H1 (cell line): ENCODE results near the gene HAT1. TPM values are rescaled to one million over a fixed set of nuclear protein-coding genes. Genes with fewer than 3 reads are reported as not detected.

Experiments used
- CTCF ChIA-PET: fragments of 300-600 bp; sonication (Branson Sonifier 250); formaldehyde crosslinking; loops from one replicate; lab custom pipeline; 2021; ENCODE audit not compliant: partially characterized antibody; lab: Charles Lee
- POLR2A ChIA-PET: fragments of 300-600 bp; sonication (Branson Sonifier 250); formaldehyde crosslinking; loops from one replicate; lab custom pipeline; 2021; ENCODE audit warnings: inconsistent platforms; ENCODE audit not compliant: partially characterized antibody; lab: Charles Lee
- DNase-seq, 2 experiments: peaks; one replicate each; pipeline versions ENCODE4 v3.0.0 to v3.0.0-alpha.2; 2010 to 2022; ENCODE audit warnings: low spot score in 2 of 2, low read depth in 1 of 2, mixed read lengths in 1 of 2
- FAIRE-seq: peaks from 2 replicates; lab custom pipeline; 2011; peaks lifted over from hg19 to GRCh38; lab: Jason Lieb, UNC
- H2AFZ ChIP-seq: 2 replicates; pipeline ENCODE4 v1.8.1; 2012; ENCODE audit warnings: low read length, inconsistent platforms
- H2AK5ac ChIP-seq: 2 replicates; pipeline ENCODE4 v1.6.1; 2013; ENCODE audit warnings: low read depth, low read length
- H2BK120ac ChIP-seq: replicated peaks from 2 replicates; pipeline ENCODE3; 2013; ENCODE audit warnings: low read depth, low read length, inconsistent platforms
- H2BK12ac ChIP-seq: 2 replicates; pipeline ENCODE4 v1.6.1; 2013; ENCODE audit warnings: low read depth, low read length
- H2BK15ac ChIP-seq: 2 replicates; pipeline ENCODE4 v1.6.1; 2013; ENCODE audit warnings: low read length
- H2BK20ac ChIP-seq: 2 replicates; pipeline ENCODE4 v1.6.1; 2013; ENCODE audit warnings: low read length
- H2BK5ac ChIP-seq: 2 replicates; pipeline ENCODE4 v1.6.1; 2013; ENCODE audit warnings: low read depth, low read length
- H3K14ac ChIP-seq: 2 replicates; pipeline ENCODE4 v1.6.1; 2013; ENCODE audit warnings: inconsistent platforms; ENCODE audit not compliant: insufficient read length
- H3K18ac ChIP-seq: 2 replicates; pipeline ENCODE4 v1.6.1; 2013; ENCODE audit warnings: low read length; ENCODE audit errors: extremely low read depth
- H3K23ac ChIP-seq: 2 replicates; pipeline ENCODE4 v1.6.1; 2013; ENCODE audit warnings: inconsistent platforms; ENCODE audit not compliant: insufficient read length
- H3K23me2 ChIP-seq: 2 replicates; pipeline ENCODE4 v1.6.1; 2013; ENCODE audit warnings: low read depth, low read length
- H3K27ac ChIP-seq: 2 replicates; pipeline ENCODE4 v1.6.1; 2011; ENCODE audit warnings: low read depth, low read length, inconsistent platforms
- H3K27me3 ChIP-seq, 4 experiments: replicated peaks in 1 of 4; 1 replicate in 1 of 4; 2 replicates in 3 of 4; pipeline versions ENCODE4 v1.6.1 to v1.8.1; 2011 to 2013; ENCODE audit warnings: low read length in 3 of 4, mild to moderate bottlenecking in 3 of 4, inconsistent platforms in 2 of 4, mixed read lengths in 2 of 4, moderate library complexity in 1 of 4; ENCODE audit not compliant: control insufficient read depth in 3 of 4, insufficient read depth in 3 of 4; ENCODE audit errors: extremely low read depth in 1 of 4
- H3K36me3 ChIP-seq, 4 experiments: 2 replicates each; pipeline versions ENCODE4 v1.6.1 to v1.8.1; 2011 to 2013; ENCODE audit warnings: mild to moderate bottlenecking in 4 of 4, low read length in 3 of 4, moderate library complexity in 2 of 4, control low read depth in 1 of 4, inconsistent platforms in 1 of 4; ENCODE audit not compliant: insufficient read depth in 4 of 4, control insufficient read depth in 2 of 4
- H3K4ac ChIP-seq: replicated peaks from 2 replicates; pipeline ENCODE3; 2013; ENCODE audit warnings: low read length, low read depth, mixed read lengths, inconsistent platforms; ENCODE audit not compliant: insufficient read length
- H3K4me1 ChIP-seq, 4 experiments: replicated peaks in 1 of 4; 1 replicate in 1 of 4; 2 replicates in 3 of 4; pipeline versions ENCODE4 v1.6.1 to v1.8.1; 2011 to 2013; ENCODE audit warnings: low read length in 3 of 4, inconsistent platforms in 2 of 4, mixed read lengths in 1 of 4; ENCODE audit not compliant: insufficient read depth in 4 of 4, control insufficient read depth in 3 of 4
- H3K4me2 ChIP-seq, 2 experiments: 2 replicates each; pipeline versions ENCODE4 v1.6.1 to v1.8.1; 2011 to 2013; ENCODE audit warnings: low read depth in 2 of 2, low read length in 2 of 2, control low read depth in 1 of 2, inconsistent platforms in 1 of 2, mild to moderate bottlenecking in 1 of 2; ENCODE audit not compliant: insufficient read depth in 1 of 2
- H3K4me3 ChIP-seq, 4 experiments: fragments of 200-600, 300-600 bp in 1 of 4; sonication (generic), shearing (Covaris generic), sonication (Bioruptor Twin) in 1 of 4; 2 replicates each; pipeline versions ENCODE4 v1.5.1 to v1.8.1; 2011 to 2016; ENCODE audit warnings: low read length in 4 of 4, low read depth in 3 of 4, control low read depth in 2 of 4, inconsistent platforms in 2 of 4, mild to moderate bottlenecking in 2 of 4, mixed read lengths in 1 of 4, moderate library complexity in 1 of 4; ENCODE audit not compliant: insufficient read depth in 2 of 4; ENCODE audit errors: extremely low read depth in 1 of 4
- H3K56ac ChIP-seq: replicated peaks from 2 replicates; pipeline ENCODE3; 2013; ENCODE audit warnings: low read depth, mild to moderate bottlenecking, mixed read lengths, low read length, inconsistent platforms; ENCODE audit not compliant: insufficient read length
- H3K79me1 ChIP-seq: 2 replicates; pipeline ENCODE4 v1.6.1; 2013; ENCODE audit warnings: low read depth, low read length, control low read depth
- H3K79me2 ChIP-seq, 2 experiments: 2 replicates each; pipeline versions ENCODE4 v1.6.1 to v1.8.1; 2012 to 2013; ENCODE audit warnings: low read length in 2 of 2, mild to moderate bottlenecking in 2 of 2, inconsistent platforms in 1 of 2; ENCODE audit not compliant: insufficient read depth in 2 of 2, control insufficient read depth in 1 of 2
- H3K9ac ChIP-seq, 4 experiments: replicated peaks in 1 of 4; 1 replicate in 1 of 4; 2 replicates in 3 of 4; pipeline versions ENCODE4 v1.6.1 to v1.8.1; 2011 to 2013; ENCODE audit warnings: low read depth in 3 of 4, low read length in 3 of 4, control low read depth in 2 of 4, mild to moderate bottlenecking in 2 of 4, moderate library complexity in 2 of 4, inconsistent platforms in 1 of 4; ENCODE audit errors: extremely low read depth in 1 of 4
- H3K9me3 ChIP-seq, 2 experiments: 2 replicates each; pipeline versions ENCODE4 v1.6.1 to v1.8.1; 2012 to 2013; ENCODE audit warnings: mild to moderate bottlenecking in 2 of 2, moderate library complexity in 2 of 2, control low read depth in 1 of 2, inconsistent platforms in 1 of 2, low read depth in 1 of 2, low read length in 1 of 2, mixed read lengths in 1 of 2; ENCODE audit not compliant: insufficient read depth in 2 of 2
- H4K20me1 ChIP-seq, 2 experiments: replicated peaks in 1 of 2; 2 replicates each; pipeline versions ENCODE3 to v1.8.1; 2011 to 2013; ENCODE audit warnings: inconsistent platforms in 2 of 2, low read length in 2 of 2, mild to moderate bottlenecking in 1 of 2; ENCODE audit not compliant: insufficient read depth in 2 of 2, control insufficient read depth in 1 of 2
- H4K5ac ChIP-seq: 2 replicates; pipeline ENCODE4 v1.6.1; 2013; ENCODE audit warnings: low read length, low read depth, mixed read lengths, inconsistent platforms; ENCODE audit not compliant: insufficient read length
- H4K8ac ChIP-seq: 2 replicates; pipeline ENCODE4 v1.8.0; 2013; ENCODE audit warnings: mild to moderate bottlenecking, moderate library complexity, low read length, inconsistent platforms; ENCODE audit not compliant: insufficient read depth; ENCODE audit errors: extremely low read depth
- H4K91ac ChIP-seq: replicated peaks from 2 replicates; pipeline ENCODE3; 2013; ENCODE audit warnings: low read length, mixed read lengths, inconsistent platforms; ENCODE audit not compliant: insufficient read length
- ATF3 ChIP-seq: IDR thresholded peaks from 2 replicates; pipeline ENCODE4 v1.6.1; 2011; ENCODE audit warnings: low read depth, mild to moderate bottlenecking, low read length; ENCODE audit not compliant: insufficient read depth
- BACH1 ChIP-seq: IDR thresholded peaks from 2 replicates; pipeline ENCODE4 v1.6.1; 2012; ENCODE audit warnings: low read length, improper control_type of control experiment
- CBX8 ChIP-seq: fragments of 300-800, 300-1000 bp; sonication (generic); IDR thresholded peaks from 2 replicates; pipeline ENCODE4 v1.7.1; 2016; ENCODE audit warnings: low read depth, low read length, borderline replicate concordance
- E2F6 ChIP-seq: IDR thresholded peaks from 2 replicates; pipeline ENCODE4 v1.6.1; 2012; ENCODE audit warnings: inconsistent platforms
- GTF2F1 ChIP-seq: IDR thresholded peaks from 2 replicates; pipeline ENCODE4 v1.6.1; 2012; ENCODE audit warnings: low read depth, low read length, improper control_type of control experiment, borderline replicate concordance
- HDAC2 ChIP-seq, 2 experiments: fragments of 300-600 bp in 1 of 2; sonication (generic) in 1 of 2; IDR thresholded peaks; 2 replicates each; pipeline ENCODE4 v1.6.1; 2011 to 2012; ENCODE audit warnings: low read depth in 2 of 2, low read length in 2 of 2, mild to moderate bottlenecking in 2 of 2, moderate library complexity in 2 of 2, borderline replicate concordance in 1 of 2, inconsistent platforms in 1 of 2
- MAX ChIP-seq: IDR thresholded peaks from 2 replicates; pipeline ENCODE4 v1.6.1; 2012; ENCODE audit warnings: inconsistent platforms
- RNF2 ChIP-seq: fragments of 200-900, 300-1000 bp; sonication (generic); IDR thresholded peaks from 2 replicates; pipeline ENCODE4 v1.7.1; 2016; ENCODE audit warnings: borderline replicate concordance, low read depth, mild to moderate bottlenecking, antibody characterized with exemption, low read length; ENCODE audit not compliant: poor library complexity, severe bottlenecking; ENCODE audit errors: missing control alignments
- TAF7 ChIP-seq: optimal IDR thresholded peaks from 2 replicates; pipeline ENCODE3; 2011; ENCODE audit warnings: low read depth, mild to moderate bottlenecking, inconsistent platforms, low read length, moderate library complexity, borderline replicate concordance
- TCF12 ChIP-seq: IDR thresholded peaks from 2 replicates; pipeline ENCODE4 v1.6.1; 2011; ENCODE audit warnings: low read depth, mild to moderate bottlenecking, low read length
- TEAD4 ChIP-seq: IDR thresholded peaks from 2 replicates; pipeline ENCODE4 v1.6.1; 2012; ENCODE audit warnings: low read depth, low read length, inconsistent platforms, mixed read lengths
- ZNF274 ChIP-seq: IDR thresholded peaks from 2 replicates; pipeline ENCODE4 v1.7.0; 2012; ENCODE audit warnings: low read length, borderline replicate concordance; ENCODE audit errors: extremely low read depth
- WGBS, 2 experiments: shearing (Covaris generic) in 1 of 2; methylation state at CpG; one replicate each; pipeline versions ENCODE4 v1.1.6 to v1.1.7; 2013 to 2015; ENCODE audit warnings: low lambda C conversion rate in 2 of 2, mixed read lengths in 2 of 2, inconsistent platforms in 1 of 2, low coverage in 1 of 2, missing lambda C conversion rate in 1 of 2; ENCODE audit not compliant: insufficient replicate concordance in 2 of 2, insufficient coverage in 1 of 2, insufficient read length in 1 of 2; ENCODE audit errors: extremely low coverage in 1 of 2, missing lambda C conversion rate in 1 of 2; 5-methylcytosine and 5-hydroxymethylcytosine counted together
- polyA plus RNA-seq, 7 experiments: library from polyadenylated mRNA; depleted of rRNA in 3 of 7; stranded (reverse) in 5 of 7; unstranded in 2 of 7; fragments of >200 nt in 5 of 7; fragments of 200-250 nt in 2 of 7; gene quantifications; 1 replicate in 5 of 7; 2 replicates in 1 of 7; 4 replicates in 1 of 7; pipeline versions ENCODE4 v1.2.1 to v1.2.3, GENCODE V29; 2011 to 2013; ENCODE audit warnings: missing spikeins in 2 of 7, mixed read lengths in 2 of 7
- total RNA-seq: library from RNA; stranded (reverse); fragmentation: NEBNext Ultra II Directional; extraction: Animal tissue kit (Norgen Biotek cat#: 25700); gene quantifications from 2 replicates; pipeline ENCODE4 v1.2.1, GENCODE V29; 2021

Gene HAT1
- total and polyA plus RNA-seq, 2 of the 8 experiments (the other 6 are each of a cell fraction or from before 2014, with no cell fraction given), result 44.6 to 74.2 TPM

- Histone ChIP-seq H3K27me3 (no peaks in the 10 kb centered on the region), H3K9me3 (no peaks in the 10 kb centered on the region), H3K4me2 (no peak overlapping the region), H4K91ac (no peak overlapping the region), H3K23me2 (no peaks in the 10 kb centered on the region), H3K79me2 (no peaks in the 10 kb centered on the region), H2BK5ac (no peak overlapping the region), H2BK12ac (no peak overlapping the region), H2BK20ac (no peak overlapping the region), H3K14ac (no peak overlapping the region), H3K4me1 (no peaks in the 10 kb centered on the region), H3K27ac (no peak overlapping the region), H2AFZ (no peak overlapping the region), H2BK15ac (no peak overlapping the region), H3K4me3 (no peak overlapping the region), H3K9ac (no peak overlapping the region), H3K36me3 (peaks cover 5 to 33% (median 7%) of the 10 kb centered on the region in 4 experiments; a peak in 7 of 8 replicates), H3K56ac (no peak overlapping the region), H3K79me1 (no peaks in the 10 kb centered on the region), H3K18ac (no peak overlapping the region), H3K23ac (no peak overlapping the region), H4K5ac (no peak overlapping the region), H2BK120ac (no peak overlapping the region), H3K4ac (no peak overlapping the region), H2AK5ac (no peak overlapping the region), H4K20me1 (peaks cover 0 to 2% of the 10 kb centered on the region in 2 experiments), H4K8ac (peak overlapping the region; percentile 25; the same call in 1 of the 2 replicates)
- no peak for DNase-seq
- ChIA-PET CTCF (no interaction called here), POLR2A (no interaction called here)
- WGBS, 2 experiments, result 94% methylated on average over 8 of the region's 8 CpGs; no CpG with 5 or more reads in 1 of the 2 experiments
- no peak for FAIRE-seq
- TF ChIP-seq ZNF274 (no peak), TCF12 (no peak), ATF3 (no peak), TEAD4 (no peak), E2F6 (no peak), BACH1 (no peak), HDAC2 (IDR thresholded peaks at IDR 0.05; ENCODE audit: borderline replicate concordance in 1 of 2, low read depth in 2 of 2, low read length in 2 of 2) (no peak), GTF2F1 (no peak), MAX (no peak), TAF7 (no peak), CBX8 (no peak), RNF2 (no peak)
Measured at GRCh38 chr2:171966235-171966634, 44.0 kb downstream of the HAT1 start.
